HepG2 (cell line): ENCODE data around the gene NLGN2. TPM values are rescaled to one million over a fixed set of nuclear protein-coding genes. Genes with fewer than 3 reads are reported as not detected.
A peak's percentile ranks its signal among the peaks of the same experiment; 100 is the strongest.

ENCODE experiments used
- DR1 ChIP-seq: sonication (generic); formaldehyde crosslinking; IDR thresholded peaks from 2 replicates; pipeline ENCODE4 v1.8.0; 2021; ENCODE audit warnings: mild to moderate bottlenecking, missing genetic modification reagents, inconsistent platforms
- ESRRA ChIP-seq: sonication (generic); formaldehyde crosslinking; IDR thresholded peaks from 2 replicates; pipeline ENCODE4 v1.5.1; 2020; ENCODE audit warnings: mild to moderate bottlenecking, low read depth, missing genetic modification reagents
- FOSL1 ChIP-seq: sonication (generic); formaldehyde crosslinking; IDR thresholded peaks from 2 replicates; pipeline ENCODE4 v1.9.0; 2021; ENCODE audit warnings: missing genetic modification reagents, borderline replicate concordance
- FOXO1 ChIP-seq: sonication (generic); formaldehyde crosslinking; IDR thresholded peaks from 2 replicates; pipeline ENCODE4 v1.4.0; 2020; ENCODE audit warnings: missing genetic modification reagents
- FUBP1 ChIP-seq: sonication (generic); formaldehyde crosslinking; IDR thresholded peaks from 2 replicates; pipeline ENCODE4 v1.5.1; 2020; ENCODE audit warnings: missing genetic modification reagents, mild to moderate bottlenecking, borderline replicate concordance
- GATAD1 ChIP-seq: IDR thresholded peaks from 2 replicates; pipeline ENCODE4 v1.6.1; 2016; ENCODE audit warnings: missing genetic modification reagents, missing compliant biosample characterization
- KDM3A ChIP-seq: IDR thresholded peaks from 2 replicates; pipeline ENCODE4 v1.6.1; 2018; ENCODE audit warnings: low read depth, missing compliant biosample characterization
- MBD4 ChIP-seq: IDR thresholded peaks from 2 replicates; pipeline ENCODE4 v1.6.1; 2012; ENCODE audit warnings: low read length, inconsistent platforms, borderline replicate concordance
- MTA3 ChIP-seq: sonication (generic); formaldehyde crosslinking; IDR thresholded peaks from 2 replicates; pipeline ENCODE4 v1.4.0; 2020; ENCODE audit warnings: missing genetic modification reagents
- NAIF1 ChIP-seq: sonication (generic); formaldehyde crosslinking; IDR thresholded peaks from 2 replicates; pipeline ENCODE4 v1.5.0; 2020; ENCODE audit warnings: mild to moderate bottlenecking, missing genetic modification reagents, borderline replicate concordance
- PREB ChIP-seq: sonication (generic); formaldehyde crosslinking; IDR thresholded peaks from 2 replicates; pipeline ENCODE4 v1.4.0; 2020; ENCODE audit warnings: missing genetic modification reagents
- PRMT3 ChIP-seq: sonication (generic); formaldehyde crosslinking; IDR thresholded peaks from 2 replicates; pipeline ENCODE4 v1.8.1; 2022; ENCODE audit warnings: low read depth, mild to moderate bottlenecking, moderate library complexity, missing genetic modification reagents, borderline replicate concordance
- PTBP1 ChIP-seq: fragments of 200-400 bp; formaldehyde crosslinking; IDR thresholded peaks from 2 replicates; pipeline ENCODE4 v1.6.1; 2018; ENCODE audit warnings: low read length, low read depth; ENCODE audit not compliant: poor library complexity, severe bottlenecking
- SIN3B ChIP-seq: fragments of 150-350 bp; IDR thresholded peaks from 2 replicates; pipeline ENCODE4 v1.6.1; 2014; ENCODE audit warnings: low read length
- TAF1 ChIP-seq: sonication (generic); formaldehyde crosslinking; IDR thresholded peaks from 2 replicates; pipeline ENCODE4 v1.4.0; 2020; ENCODE audit warnings: missing genetic modification reagents
- TFDP2 ChIP-seq: sonication (generic); formaldehyde crosslinking; IDR thresholded peaks from 2 replicates; pipeline ENCODE4 v1.4.0; 2020; ENCODE audit warnings: missing genetic modification reagents
- ZFX ChIP-seq: sonication (generic); formaldehyde crosslinking; IDR thresholded peaks from 2 replicates; pipeline ENCODE4 v1.4.0; 2020; ENCODE audit warnings: mild to moderate bottlenecking, low read depth, missing genetic modification reagents, moderate library complexity
- ZNF235 ChIP-seq: sonication (generic); formaldehyde crosslinking; IDR thresholded peaks from 2 replicates; pipeline ENCODE4 v1.8.1; 2023; ENCODE audit warnings: mild to moderate bottlenecking, missing genetic modification reagents, borderline replicate concordance
- ZNF468 ChIP-seq: sonication (generic); formaldehyde crosslinking; IDR thresholded peaks from 2 replicates; pipeline ENCODE4 v1.8.0; 2022; ENCODE audit warnings: mild to moderate bottlenecking, moderate library complexity, missing genetic modification reagents
- ZNF660 ChIP-seq: sonication (generic); formaldehyde crosslinking; IDR thresholded peaks from 2 replicates; pipeline ENCODE4 v1.5.1; 2020; ENCODE audit warnings: mild to moderate bottlenecking, low read depth, missing genetic modification reagents, borderline replicate concordance
- polyA plus RNA-seq, 8 experiments: library from polyadenylated mRNA; depleted of rRNA in 3 of 8; stranded (reverse) in 7 of 8; unstranded in 1 of 8; fragments of >200 nt; fragmentation: Illumina TruSeq in 4 of 8; extraction: Trizol in 4 of 8; gene quantifications; 2 replicates each; pipeline versions ENCODE4 v1.2.1 to v1.2.3, GENCODE V29; 2011 to 2016; ENCODE audit warnings: low read depth in 4 of 8, missing spikeins in 1 of 8, mixed read lengths in 1 of 8; ENCODE audit not compliant: insufficient read depth in 1 of 8
- total RNA-seq, 5 experiments: library from RNA; depleted of rRNA; stranded (reverse); fragments of >200 nt; fragmentation: Illumina TruSeq; extraction: Trizol; gene quantifications; 2 replicates each; pipeline ENCODE4 v1.2.3, GENCODE V29; 2016; ENCODE audit warnings: low read depth in 1 of 5
- TF ChIP-seq, protein P1 (sequence below): IDR thresholded peaks from 2 replicates; pipeline ENCODE4 v1.6.1; 2016; ENCODE audit warnings: mild to moderate bottlenecking
- TF ChIP-seq, protein P2 (sequence below): sonication (generic); formaldehyde crosslinking; IDR thresholded peaks from 2 replicates; pipeline ENCODE4 v1.8.0; 2022; ENCODE audit warnings: mild to moderate bottlenecking, missing genetic modification reagents; ENCODE audit not compliant: insufficient replicate concordance

The NLGN2 gene
- total and polyA plus RNA-seq, 2 of the 13 experiments (the other 11 are each of a cell fraction or from before 2014, with no cell fraction given), result 1.9 to 11.0 TPM

GRCh38 chr17:7394452-7395191, 13.0 kb upstream of the NLGN2 start, which contains the start of gene PLSCR3 (continued):
- TF ChIP-seq ZFX (CRISPR knock-in tag) (peak; percentile 78), FOSL1 (no peak), TAF1 (CRISPR knock-in tag) (peak; percentile 50; the same call in 1 of the 2 replicates), ESRRA (CRISPR knock-in tag) (no peak), NAIF1 (CRISPR knock-in tag) (no peak), ZNF235 (CRISPR knock-in tag) (no peak), TFDP2 (no peak), DR1 (peak; percentile 48; the same call in 1 of the 2 replicates), GATAD1 (no peak), PTBP1 (no peak), MBD4 (no peak), KDM3A (CRISPR knock-in tag) (no peak; the same call in 1 of the 2 replicates), SIN3B (no peak), PRMT3 (CRISPR knock-in tag) (no peak), FUBP1 (CRISPR knock-in tag) (0 out of 2 replicates have a peak, but pooled peaks have one; percentile 21), ZNF468 (CRISPR knock-in tag) (peak; percentile 74; the same call in 1 of the 2 replicates), MTA3 (CRISPR knock-in tag) (no peak), PREB (CRISPR knock-in tag) (no peak), ZNF660 (CRISPR knock-in tag) (no peak), FOXO1 (CRISPR knock-in tag) (no peak; the same call in 1 of the 2 replicates)
- TF ChIP-seq, protein P1, sequence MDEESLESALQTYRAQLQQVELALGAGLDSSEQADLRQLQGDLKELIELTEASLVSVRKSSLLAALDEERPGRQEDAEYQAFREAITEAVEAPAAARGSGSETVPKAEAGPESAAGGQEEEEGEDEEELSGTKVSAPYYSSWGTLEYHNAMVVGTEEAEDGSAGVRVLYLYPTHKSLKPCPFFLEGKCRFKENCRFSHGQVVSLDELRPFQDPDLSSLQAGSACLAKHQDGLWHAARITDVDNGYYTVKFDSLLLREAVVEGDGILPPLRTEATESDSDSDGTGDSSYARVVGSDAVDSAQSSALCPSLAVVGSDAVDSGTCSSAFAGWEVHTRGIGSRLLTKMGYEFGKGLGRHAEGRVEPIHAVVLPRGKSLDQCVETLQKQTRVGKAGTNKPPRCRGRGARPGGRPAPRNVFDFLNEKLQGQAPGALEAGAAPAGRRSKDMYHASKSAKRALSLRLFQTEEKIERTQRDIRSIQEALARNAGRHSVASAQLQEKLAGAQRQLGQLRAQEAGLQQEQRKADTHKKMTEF (CRISPR knock-in tag), result peak; percentile 62; the same call in 1 of the 2 replicates
- TF ChIP-seq, protein P2, sequence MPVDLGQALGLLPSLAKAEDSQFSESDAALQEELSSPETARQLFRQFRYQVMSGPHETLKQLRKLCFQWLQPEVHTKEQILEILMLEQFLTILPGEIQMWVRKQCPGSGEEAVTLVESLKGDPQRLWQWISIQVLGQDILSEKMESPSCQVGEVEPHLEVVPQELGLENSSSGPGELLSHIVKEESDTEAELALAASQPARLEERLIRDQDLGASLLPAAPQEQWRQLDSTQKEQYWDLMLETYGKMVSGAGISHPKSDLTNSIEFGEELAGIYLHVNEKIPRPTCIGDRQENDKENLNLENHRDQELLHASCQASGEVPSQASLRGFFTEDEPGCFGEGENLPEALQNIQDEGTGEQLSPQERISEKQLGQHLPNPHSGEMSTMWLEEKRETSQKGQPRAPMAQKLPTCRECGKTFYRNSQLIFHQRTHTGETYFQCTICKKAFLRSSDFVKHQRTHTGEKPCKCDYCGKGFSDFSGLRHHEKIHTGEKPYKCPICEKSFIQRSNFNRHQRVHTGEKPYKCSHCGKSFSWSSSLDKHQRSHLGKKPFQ (CRISPR knock-in tag), result no peak
